Choroid plexus epithelial cell (primary cell): Measurements from ENCODE around the gene ATP1B2.
"Not testable (repeated sequence)": the region's sequence is repeated elsewhere in the genome, so short reads cannot be mapped to it uniquely, and the experiment has no call there.

Experiments
- DNase-seq: peaks from one replicate; pipeline ENCODE4 v3.0.0-alpha.2; 2010; ENCODE audit warnings: low read depth
- H3K4me3 ChIP-seq: 2 replicates; pipeline ENCODE4 v1.5.1; 2011; ENCODE audit warnings: low read depth, mild to moderate bottlenecking, control low read depth, low read length, moderate library complexity
- TF ChIP-seq, protein P1 (sequence below): conservative IDR thresholded peaks from 2 replicates; pipeline ENCODE4 v1.5.1; 2011; ENCODE audit warnings: low read depth, mild to moderate bottlenecking, control low read depth, inconsistent platforms, low read length, moderate library complexity

The ATP1B2 gene

DNA sequence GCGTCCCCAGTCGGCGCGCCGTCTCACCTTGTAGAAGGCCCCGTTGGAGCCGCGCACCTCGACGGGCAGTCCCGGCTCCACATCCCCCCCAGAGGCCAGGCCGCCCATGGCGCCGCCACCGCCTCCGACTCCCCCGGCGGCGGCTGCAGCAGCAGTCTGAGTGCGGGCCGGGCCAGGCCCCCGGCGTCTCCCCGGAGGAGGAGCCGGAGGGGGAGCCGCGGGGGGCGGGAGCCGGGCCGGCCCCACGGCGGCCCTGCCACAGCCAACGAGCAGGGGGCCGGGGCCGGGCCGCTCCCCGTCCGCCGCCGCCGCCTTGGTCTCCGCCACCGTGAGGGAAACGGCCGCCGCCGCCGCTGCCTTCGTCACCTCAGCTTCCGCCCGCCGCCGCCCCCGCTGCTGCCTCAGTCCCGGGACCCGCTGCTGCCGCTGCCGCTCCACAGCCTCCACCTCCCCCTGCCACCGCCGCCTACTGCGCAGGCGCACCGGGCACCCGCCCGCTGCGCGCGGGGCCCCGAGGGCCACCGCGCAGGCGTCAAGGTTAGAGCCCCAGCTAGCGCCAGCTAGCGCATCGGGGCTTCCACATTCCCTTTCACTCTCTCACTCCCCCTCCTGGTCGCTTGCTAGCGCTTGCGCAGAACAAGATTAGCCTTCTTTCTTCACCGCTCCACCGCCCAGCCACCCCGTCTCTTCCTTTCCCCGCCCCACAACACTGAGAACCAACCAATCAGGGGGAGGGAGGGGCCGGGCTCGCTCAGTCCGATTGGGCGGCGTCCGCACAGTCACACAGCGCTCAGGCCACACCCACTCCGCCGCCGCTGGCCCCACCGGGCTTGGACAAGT is 36.1 kb upstream of the ATP1B2 start, which contains the start of gene FXR2:
TSS of gene FXR2 (minus strand) at position 473 of the 840 bp plus-strand sequence. CDS start at position 108, 365 bp downstream.
- TF ChIP-seq, protein P1, sequence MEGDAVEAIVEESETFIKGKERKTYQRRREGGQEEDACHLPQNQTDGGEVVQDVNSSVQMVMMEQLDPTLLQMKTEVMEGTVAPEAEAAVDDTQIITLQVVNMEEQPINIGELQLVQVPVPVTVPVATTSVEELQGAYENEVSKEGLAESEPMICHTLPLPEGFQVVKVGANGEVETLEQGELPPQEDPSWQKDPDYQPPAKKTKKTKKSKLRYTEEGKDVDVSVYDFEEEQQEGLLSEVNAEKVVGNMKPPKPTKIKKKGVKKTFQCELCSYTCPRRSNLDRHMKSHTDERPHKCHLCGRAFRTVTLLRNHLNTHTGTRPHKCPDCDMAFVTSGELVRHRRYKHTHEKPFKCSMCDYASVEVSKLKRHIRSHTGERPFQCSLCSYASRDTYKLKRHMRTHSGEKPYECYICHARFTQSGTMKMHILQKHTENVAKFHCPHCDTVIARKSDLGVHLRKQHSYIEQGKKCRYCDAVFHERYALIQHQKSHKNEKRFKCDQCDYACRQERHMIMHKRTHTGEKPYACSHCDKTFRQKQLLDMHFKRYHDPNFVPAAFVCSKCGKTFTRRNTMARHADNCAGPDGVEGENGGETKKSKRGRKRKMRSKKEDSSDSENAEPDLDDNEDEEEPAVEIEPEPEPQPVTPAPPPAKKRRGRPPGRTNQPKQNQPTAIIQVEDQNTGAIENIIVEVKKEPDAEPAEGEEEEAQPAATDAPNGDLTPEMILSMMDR, result peak; percentile 70
- DNase-seq, result peak; percentile 100
- peak within 1 kb of the TSS; percentile 82 for H3K4me3 ChIP-seq

DNA sequence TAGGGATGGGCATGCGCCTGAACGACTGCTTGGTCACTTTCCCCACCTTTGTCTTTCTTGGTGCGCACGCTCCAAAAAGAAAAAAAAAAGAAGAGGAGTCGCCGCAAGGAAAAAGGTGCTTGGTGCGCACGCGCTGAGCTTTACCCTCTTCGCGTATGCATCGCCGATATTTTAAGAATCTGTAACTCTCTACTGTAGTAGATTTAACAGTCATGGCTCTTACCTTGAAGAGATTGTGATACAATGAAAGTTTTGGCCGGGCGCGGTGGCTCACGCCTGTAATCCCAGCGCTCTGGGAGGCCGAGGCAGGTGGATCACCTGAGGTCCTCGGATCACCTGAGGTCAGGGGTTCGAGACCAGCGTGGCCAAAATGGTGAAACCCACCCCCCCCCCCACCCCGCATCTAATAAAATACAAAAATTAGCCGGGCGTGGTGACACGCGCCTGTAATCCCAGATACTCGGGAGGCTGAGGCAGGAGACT is 35.4 kb upstream of the ATP1B2 start:
- TF ChIP-seq, protein P1, result no peak
- DNase-seq, result no peak
- peak overlapping the region; percentile 54 for H3K4me3 ChIP-seq

DNA sequence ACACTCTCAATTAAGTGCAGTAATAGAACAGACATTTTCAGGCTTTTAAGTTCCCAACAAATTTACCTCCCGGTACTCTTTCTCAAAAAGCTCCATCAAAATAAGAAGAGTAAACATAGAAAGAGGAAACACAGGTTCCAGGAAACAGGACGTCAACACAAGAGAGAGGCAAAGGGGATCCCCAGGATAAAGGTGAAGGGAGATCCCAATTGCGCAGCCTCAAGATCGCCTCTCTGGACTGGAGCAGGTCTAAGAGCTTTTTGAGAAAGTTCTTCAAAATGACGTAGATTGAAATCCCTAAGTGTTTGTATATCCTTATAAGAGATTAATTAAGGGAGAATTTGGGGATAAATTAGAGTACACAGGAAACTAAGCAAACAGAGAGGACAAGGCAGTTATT is 32.1 kb upstream of the ATP1B2 start:
- H3K4me3 ChIP-seq, result no peak overlapping the region
- DNase-seq, result no peak
- TF ChIP-seq, protein P1, result no peak

DNA sequence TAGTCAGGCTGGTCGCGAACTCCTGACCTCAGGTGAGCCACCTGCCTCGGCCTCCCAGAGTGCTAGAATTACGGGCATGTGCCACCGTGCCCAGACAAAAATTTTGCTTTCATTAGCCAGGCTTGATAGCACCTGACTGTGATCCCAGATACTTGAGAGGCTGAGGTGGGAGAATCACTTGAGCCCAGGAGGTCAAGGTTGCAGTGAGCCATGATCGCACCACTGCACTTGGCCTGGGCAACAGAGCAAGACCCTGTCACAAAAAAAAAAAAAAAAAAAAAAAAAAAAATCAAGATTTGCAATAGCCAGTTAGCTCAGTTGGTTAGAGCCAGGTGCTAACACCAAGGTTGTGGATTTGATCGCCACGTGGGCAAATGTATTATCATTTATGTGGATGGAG is 29.9 kb upstream of the ATP1B2 start:
- DNase-seq, result no peak
- TF ChIP-seq, protein P1, result no peak
- H3K4me3 ChIP-seq, result no peak overlapping the region

DNA sequence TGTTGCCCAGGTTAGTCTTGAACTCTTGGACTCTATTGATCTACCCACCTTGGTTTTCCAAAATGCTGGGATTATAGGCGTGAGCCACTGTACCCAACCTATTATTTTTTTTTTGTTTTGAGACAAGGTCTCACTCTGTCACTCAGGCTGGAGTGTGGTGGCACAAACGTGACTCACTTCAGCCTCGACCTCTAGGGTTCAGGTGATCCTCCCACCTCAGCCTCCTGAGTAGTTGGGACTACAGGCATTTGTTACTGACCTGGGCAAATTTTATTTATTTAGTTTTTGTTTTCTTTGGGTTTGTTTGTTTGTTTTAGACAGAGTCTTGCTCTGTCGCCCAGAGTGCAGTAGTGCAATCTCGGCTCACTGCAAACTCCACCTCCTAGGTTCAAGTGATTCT is 27.1 kb upstream of the ATP1B2 start:
- no peak for DNase-seq
- TF ChIP-seq, protein P1, result no peak
- no peak overlapping the region for H3K4me3 ChIP-seq

DNA sequence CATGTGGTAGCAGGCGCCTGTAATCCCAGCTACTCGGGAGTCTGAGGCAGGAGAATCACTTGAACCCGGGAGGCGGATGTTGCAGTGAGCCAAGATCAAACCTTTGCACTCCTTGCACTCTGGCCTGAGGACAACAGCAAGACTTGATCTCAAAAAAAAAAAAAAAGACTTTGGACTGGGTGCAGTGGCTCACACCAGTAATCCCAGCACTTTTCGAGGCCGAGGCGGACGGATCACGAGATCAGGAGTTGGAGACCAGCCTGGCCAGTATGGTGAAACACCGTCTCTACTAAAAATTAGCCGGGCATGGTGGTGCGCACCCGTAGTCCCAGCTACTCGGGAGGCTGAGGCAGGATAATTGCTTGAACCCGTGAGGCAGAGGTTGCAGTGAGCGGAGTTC is 25.0 kb upstream of the ATP1B2 start:
- not testable (repeated sequence) for H3K4me3 ChIP-seq

DNA sequence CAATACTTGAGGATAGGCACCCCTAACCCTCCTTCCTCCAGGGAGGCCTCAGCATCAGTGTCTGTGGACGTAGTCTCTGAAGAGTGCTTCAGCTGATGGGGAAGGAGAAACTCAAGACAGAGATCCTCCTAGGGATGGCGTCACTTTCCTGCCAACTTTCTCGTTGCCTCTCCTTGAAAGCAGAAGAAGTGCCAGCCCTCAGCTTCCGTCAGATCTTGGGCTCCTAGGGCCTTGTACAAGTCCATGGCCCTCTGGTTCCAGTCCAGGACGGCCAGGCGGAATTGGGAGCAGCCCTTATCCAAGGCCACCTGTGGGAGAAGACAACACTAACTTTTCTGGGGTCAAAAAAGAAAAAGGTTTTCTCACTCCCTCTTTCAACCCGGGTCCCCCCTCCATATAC is 24.4 kb upstream of the ATP1B2 start:
- DNase-seq, result no peak
- H3K4me3 ChIP-seq, result peak overlapping the region; percentile 89

More for the DNA sequence above, 25.0 kb upstream of the ATP1B2 start:
- DNase-seq, result not testable (repeated sequence)

More for the DNA sequence above, 24.4 kb upstream of the ATP1B2 start:
- TF ChIP-seq, protein P1, result no peak
